ENCODE results near the gene OSBPL7.

- TF ChIP-seq POLR2AphosphoS5 (IDR thresholded peaks at IDR 0.05; ENCODE audit: low read depth, low read length) = no peak
- no peak for TF ChIP-seq POLR2A (IDR thresholded peaks at IDR 0.05; ENCODE audit: low read depth, low read length)
- no peak for TF ChIP-seq TAF1 (IDR thresholded peaks at IDR 0.05; ENCODE audit: borderline replicate concordance, low read depth, low read length)
These were observed 18.6 kb upstream of the OSBPL7 start for GRCh38 chr17:47840001-47840741.
